HG03439 (cell line): ENCODE data around the gene SSC4D.
"Not testable (repeated sequence)": the region's sequence is repeated elsewhere in the genome, so short reads cannot be mapped to it uniquely, and the experiment has no call there.

Experiments used
- ATAC-seq: cut with Tn5 transposase; IDR thresholded peaks from one replicate; pipeline ENCODE4 v1.9.1; 2021; ENCODE audit warnings: mild to moderate bottlenecking, moderate library complexity; ENCODE audit not compliant: unreplicated experiment

Gene SSC4D

GRCh38 chr7:76423666-76424412, 14.3 kb upstream of the SSC4D start:
- ATAC-seq = no peak

GRCh38 chr7:76421097-76421496, 11.6 kb upstream of the SSC4D start:
- ATAC-seq = not testable (repeated sequence)

- not testable (repeated sequence) for ATAC-seq
Observed at GRCh38 chr7:76417654-76418310, 8.3 kb upstream of the SSC4D start.

- ATAC-seq = no peak
Observed at GRCh38 chr7:76412249-76412648, 2.8 kb upstream of the SSC4D start.

GRCh38 chr7:76411626-76412025, 2.1 kb upstream of the SSC4D start:
- ATAC-seq = no peak

- no peak for ATAC-seq
Observed at GRCh38 chr7:76408121-76408560, 1.4 kb downstream of the SSC4D start.

GRCh38 chr7:76407718-76408117, 1.8 kb downstream of the SSC4D start:
- no peak for ATAC-seq

GRCh38 chr7:76405738-76406137, 3.8 kb downstream of the SSC4D start:
- ATAC-seq = no peak

GRCh38 chr7:76403780-76404494, 5.6 kb downstream of the SSC4D start:
- ATAC-seq = no peak

- not testable (repeated sequence) for ATAC-seq
Observed at GRCh38 chr7:76403097-76403496, 6.4 kb downstream of the SSC4D start.

- ATAC-seq = no peak
Observed at GRCh38 chr7:76400248-76400647, 9.2 kb downstream of the SSC4D start.

GRCh38 chr7:76397409-76398183, 11.9 kb downstream of the SSC4D start:
- no peak for ATAC-seq

- ATAC-seq = no peak
Observed at GRCh38 chr7:76396864-76397263, 12.6 kb downstream of the SSC4D start.

GRCh38 chr7:76395965-76396726, 13.4 kb downstream of the SSC4D start:
- ATAC-seq = no peak

GRCh38 chr7:76395605-76395964, 13.9 kb downstream of the SSC4D start:
- ATAC-seq = not testable (repeated sequence)

- ATAC-seq = no peak
Observed at GRCh38 chr7:76394957-76395356, 14.5 kb downstream of the SSC4D start.

- ATAC-seq = peak; percentile 85
Observed at GRCh38 chr7:76393116-76394031, 16.1 kb downstream of the SSC4D start.

- no peak for ATAC-seq
Observed at GRCh38 chr7:76392531-76393115, 16.9 kb downstream of the SSC4D start.

- ATAC-seq = no peak
Observed at GRCh38 chr7:76390092-76390491, 19.4 kb downstream of the SSC4D start.
